Stomach smooth muscle (tissue), 2 donors: ENCODE measurements around the gene FCN1.

Source experiments
- H3K27ac ChIP-seq: one replicate; pipeline ENCODE4 v1.7.0; 2013; ENCODE audit warnings: mild to moderate bottlenecking, low read length, inconsistent platforms
- H3K27me3 ChIP-seq, 2 donors: one replicate each; pipeline ENCODE4 v1.7.0; 2013; ENCODE audit warnings: low read length in 2 of 2; ENCODE audit not compliant: insufficient read depth in 2 of 2, control insufficient read depth in 1 of 2
- H3K36me3 ChIP-seq, 2 donors: one replicate each; pipeline ENCODE4 v1.7.0; 2013; ENCODE audit warnings: low read length in 2 of 2; ENCODE audit not compliant: control insufficient read depth in 2 of 2, insufficient read depth in 2 of 2
- H3K4me1 ChIP-seq: one replicate; pipeline ENCODE4 v1.7.0; 2013; ENCODE audit warnings: low read length; ENCODE audit not compliant: control insufficient read depth, insufficient read depth
- H3K4me3 ChIP-seq, 2 donors: one replicate each; pipeline ENCODE4 v1.7.0; 2013; ENCODE audit warnings: low read length in 2 of 2
- H3K9ac ChIP-seq, 2 donors: one replicate each; pipeline ENCODE4 v1.7.0; 2013; ENCODE audit warnings: low read length in 2 of 2, mild to moderate bottlenecking in 1 of 2
- H3K9me3 ChIP-seq, 2 donors: one replicate each; pipeline ENCODE4 v1.7.0; 2013; ENCODE audit warnings: low read length in 2 of 2; ENCODE audit not compliant: control insufficient read depth in 2 of 2
- donor health status: healthy.
- donor health status: Pancreatic carcinoma.

The FCN1 gene

DNA sequence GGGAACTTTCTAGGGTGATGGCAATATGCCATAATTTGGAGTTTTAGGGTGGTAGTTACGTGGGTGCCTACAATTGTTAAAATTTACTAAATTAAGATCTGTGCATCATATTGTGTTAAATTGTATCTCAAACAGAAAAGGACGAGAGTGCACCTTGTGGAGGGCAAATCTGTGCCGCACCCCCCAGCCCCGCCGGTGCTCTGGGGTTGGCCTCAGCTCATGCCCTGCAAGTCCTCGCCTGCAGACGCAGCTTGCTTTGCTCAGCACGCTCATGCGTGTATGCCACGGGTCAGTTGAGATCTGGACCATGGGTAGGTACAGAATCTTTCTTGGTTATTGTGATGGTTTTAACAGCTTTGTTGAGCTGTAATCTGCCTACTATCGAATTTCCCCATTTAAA, 33.7 kb upstream of the FCN1 start:
- H3K36me3 ChIP-seq: no peaks in the 10 kb centered on the region
- H3K9ac ChIP-seq: no peak overlapping the region
- no peak overlapping the region for H3K27ac ChIP-seq
- no peak overlapping the region for H3K4me3 ChIP-seq
- H3K9me3 ChIP-seq: no peaks in the 10 kb centered on the region
- no peaks in the 10 kb centered on the region for H3K4me1 ChIP-seq
- peaks cover 6 to 7% of the 10 kb centered on the region in 2 donors for H3K27me3 ChIP-seq

- no peaks in the 10 kb centered on the region for H3K4me1 ChIP-seq
- no peaks in the 10 kb centered on the region for H3K9me3 ChIP-seq
- H3K4me3 ChIP-seq: no peak overlapping the region
- H3K27me3 ChIP-seq: peaks cover 6 to 9% of the 10 kb centered on the region in 2 donors
- no peak overlapping the region for H3K27ac ChIP-seq
- no peak overlapping the region for H3K9ac ChIP-seq
- no peaks in the 10 kb centered on the region for H3K36me3 ChIP-seq
Measured at GRCh38 chr9:134950386-134951210, 32.9 kb upstream of the FCN1 start.

GRCh38 chr9:134949681-134950385, 32.1 kb upstream of the FCN1 start:
- no peak overlapping the region for H3K9ac ChIP-seq
- peaks cover 12% of the 10 kb centered on the region in 2 donors for H3K27me3 ChIP-seq
- no peaks in the 10 kb centered on the region for H3K36me3 ChIP-seq
- no peak overlapping the region for H3K27ac ChIP-seq
- H3K4me3 ChIP-seq: no peak overlapping the region
- H3K4me1 ChIP-seq: peaks cover 3% of the 10 kb centered on the region
- H3K9me3 ChIP-seq: no peaks in the 10 kb centered on the region

GRCh38 chr9:134948149-134948548, 30.4 kb upstream of the FCN1 start:
- Histone ChIP-seq H3K4me3 (no peak overlapping the region), H3K9ac (no peak overlapping the region), H3K4me1 (peaks cover 17% of the 10 kb centered on the region), H3K9me3 (no peaks in the 10 kb centered on the region), H3K36me3 (no peaks in the 10 kb centered on the region), H3K27me3 (peaks cover 22% of the 10 kb centered on the region in 2 donors), H3K27ac (no peak overlapping the region)

- no peak overlapping the region for H3K4me3 ChIP-seq
- H3K27me3 ChIP-seq: peaks cover 25 to 27% of the 10 kb centered on the region in 2 donors
- peaks cover 19% of the 10 kb centered on the region for H3K4me1 ChIP-seq
- no peak overlapping the region for H3K9ac ChIP-seq
- no peaks in the 10 kb centered on the region for H3K9me3 ChIP-seq
- H3K27ac ChIP-seq: no peak overlapping the region
- H3K36me3 ChIP-seq: no peaks in the 10 kb centered on the region
Measured at GRCh38 chr9:134947265-134947955, 29.7 kb upstream of the FCN1 start.

DNA sequence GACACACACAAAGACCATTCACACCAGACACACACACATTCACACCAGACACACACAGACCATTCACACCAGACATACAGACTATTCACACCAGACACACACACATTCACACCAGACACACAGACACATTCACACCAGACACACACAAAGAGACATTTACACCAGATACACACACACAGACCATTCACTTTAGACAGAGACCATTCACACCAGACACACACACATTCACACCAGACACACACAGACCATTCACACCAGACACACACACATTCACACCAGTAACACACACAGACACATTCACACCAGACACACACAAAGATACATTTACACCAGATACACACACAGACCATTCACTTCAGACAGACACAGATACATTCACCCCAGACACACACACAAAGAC, 29.0 kb upstream of the FCN1 start:
- no peaks in the 10 kb centered on the region for H3K9me3 ChIP-seq
- H3K4me1 ChIP-seq: peaks cover 19% of the 10 kb centered on the region
- H3K4me3 ChIP-seq: no peak overlapping the region
- no peak overlapping the region for H3K9ac ChIP-seq
- H3K27ac ChIP-seq: no peak overlapping the region
- H3K27me3 ChIP-seq: peaks cover 31 to 33% of the 10 kb centered on the region in 2 donors
- H3K36me3 ChIP-seq: no peaks in the 10 kb centered on the region

- Histone ChIP-seq H3K4me1 (peaks cover 19% of the 10 kb centered on the region), H3K27me3 (peaks cover 36% of the 10 kb centered on the region in 2 donors), H3K9me3 (no peaks in the 10 kb centered on the region), H3K9ac (no peak overlapping the region), H3K27ac (no peak overlapping the region), H3K36me3 (no peaks in the 10 kb centered on the region), H3K4me3 (no peak overlapping the region)
Measured at GRCh38 chr9:134945509-134946275, 28.0 kb upstream of the FCN1 start.

DNA sequence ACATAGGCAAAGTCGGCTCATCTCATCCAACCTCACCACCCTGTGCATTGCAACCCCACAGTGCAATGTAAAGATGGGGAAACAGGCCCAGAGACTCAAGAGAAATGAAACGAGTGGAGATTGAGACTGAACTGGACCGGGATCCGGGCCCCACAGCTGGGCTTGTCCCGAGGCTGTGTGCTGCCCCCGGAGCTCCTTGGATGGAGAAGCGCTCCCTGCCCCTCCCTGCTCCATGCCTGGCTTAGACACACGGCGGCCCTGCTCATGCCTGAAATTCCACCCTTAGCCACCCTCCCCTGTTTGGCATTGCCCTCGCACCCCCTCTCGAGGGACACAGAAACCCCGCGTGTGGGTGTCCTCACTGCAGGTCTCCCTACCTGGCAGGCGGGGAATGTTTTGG, 27.2 kb upstream of the FCN1 start:
- Histone ChIP-seq H3K36me3 (no peaks in the 10 kb centered on the region), H3K4me1 (peaks cover 19% of the 10 kb centered on the region), H3K27ac (no peak overlapping the region), H3K9me3 (no peaks in the 10 kb centered on the region), H3K4me3 (no peak overlapping the region), H3K27me3 (peaks cover 41 to 43% of the 10 kb centered on the region in 2 donors), H3K9ac (no peak overlapping the region)

- Histone ChIP-seq H3K27me3 (peaks cover 41 to 48% of the 10 kb centered on the region in 2 donors), H3K9me3 (no peaks in the 10 kb centered on the region), H3K4me3 (no peak overlapping the region), H3K4me1 (peaks cover 19% of the 10 kb centered on the region), H3K36me3 (no peaks in the 10 kb centered on the region), H3K27ac (no peak overlapping the region), H3K9ac (no peak overlapping the region)
Measured at GRCh38 chr9:134944351-134944802, 26.7 kb upstream of the FCN1 start.

- no peaks in the 10 kb centered on the region for H3K36me3 ChIP-seq
- no peak overlapping the region for H3K4me3 ChIP-seq
- peaks cover 19% of the 10 kb centered on the region for H3K4me1 ChIP-seq
- no peak overlapping the region for H3K9ac ChIP-seq
- H3K9me3 ChIP-seq: no peaks in the 10 kb centered on the region
- peaks cover 44 to 48% of the 10 kb centered on the region in 2 donors for H3K27me3 ChIP-seq
- no peak overlapping the region for H3K27ac ChIP-seq
Measured at GRCh38 chr9:134943836-134944235, 26.1 kb upstream of the FCN1 start.
